A549 (cell line): Measurements from ENCODE around the gene TEX22. TPM values are rescaled to one million over a fixed set of nuclear protein-coding genes. Genes with fewer than 3 reads are reported as not detected.

Experiments used
- ATAC-seq, 2 experiments: fragments of 200-7000 bp in 1 of 2; fragments of >200 bp in 1 of 2; cut with Nextera tagmentation in 1 of 2; cut with Tn5 transposase in 1 of 2; 3 replicates each; pipeline versions ENCODE4 v1.8.0 to v1.9.1; 2018 to 2020; ENCODE audit warnings: mild to moderate bottlenecking in 1 of 2, moderate library complexity in 1 of 2
- CTCF ChIA-PET: fragments of 300-600 bp; sonication (Branson Sonifier 250); formaldehyde crosslinking; extraction: SDS; loops from one replicate; lab custom pipeline; 2021; ENCODE audit warnings: antibody characterized with exemption, inconsistent platforms; lab: Yijun Ruan, JAX
- POLR2A ChIA-PET: fragments of 350-600 bp; formaldehyde crosslinking; extraction: SDS; loops from one replicate; lab custom pipeline; 2021; ENCODE audit warnings: antibody characterized with exemption, inconsistent platforms; lab: Yijun Ruan, JAX
- DNase-seq, 2 experiments: peaks; one replicate each; pipeline versions ENCODE4 v3.0.0 to v3.0.0-alpha.2; 2011 to 2016; ENCODE audit warnings: low read depth in 1 of 2, low spot score in 1 of 2
- FAIRE-seq: peaks from 2 replicates; lab custom pipeline; 2011; peaks lifted over from hg19 to GRCh38; lab: Jason Lieb, UNC
- H3K27ac ChIP-seq, 2 experiments: fragments of >200 bp; sonication (Bioruptor Twin); formaldehyde crosslinking; 3 replicates each; pipeline ENCODE4 v1.5.1; 2016 to 2017
- H3K4me1 ChIP-seq: fragments of >200 bp; sonication (Bioruptor Twin); formaldehyde crosslinking; 3 replicates; pipeline ENCODE4 v1.6.1; 2016
- H3K4me2 ChIP-seq: fragments of >200 bp; sonication (Bioruptor Twin); formaldehyde crosslinking; 3 replicates; pipeline ENCODE4 v1.6.1; 2016
- H3K4me3 ChIP-seq: fragments of >200 bp; sonication (Bioruptor Twin); formaldehyde crosslinking; 3 replicates; pipeline ENCODE4 v1.5.1; 2016
- H3K9me3 ChIP-seq: fragments of >200 bp; sonication (Bioruptor Twin); formaldehyde crosslinking; 3 replicates; pipeline ENCODE4 v1.6.1; 2016
- CBX2 ChIP-seq: fragments of 200-600 bp; sonication (generic); IDR thresholded peaks from 2 replicates; pipeline ENCODE4 v1.6.1; 2016; ENCODE audit warnings: low read depth, mild to moderate bottlenecking, borderline replicate concordance
- CHD2 ChIP-seq: fragments of 150-350 bp; IDR thresholded peaks from 2 replicates; pipeline ENCODE4 v1.6.1; 2014; ENCODE audit warnings: low read length; ENCODE audit not compliant: partially characterized antibody
- CHD4 ChIP-seq: fragments of 200-600 bp; sonication (generic); IDR thresholded peaks from 2 replicates; pipeline ENCODE4 v1.6.1; 2016; ENCODE audit warnings: antibody characterized with exemption, mild to moderate bottlenecking, borderline replicate concordance
- EHF ChIP-seq: fragments of 250-450 bp; sonication (Bioruptor Pico); IDR thresholded peaks from 2 replicates; pipeline ENCODE4 v1.5.0; 2020; ENCODE audit warnings: mild to moderate bottlenecking
- EHMT2 ChIP-seq: fragments of 200-600 bp; sonication (generic); IDR thresholded peaks from 2 replicates; pipeline ENCODE4 v1.6.1; 2016; ENCODE audit warnings: antibody characterized with exemption, low read depth, mild to moderate bottlenecking, moderate library complexity
- FOSB ChIP-seq: fragments of 250-450 bp; sonication (Bioruptor Pico); IDR thresholded peaks from 2 replicates; pipeline ENCODE4 v1.5.0; 2020; ENCODE audit warnings: mild to moderate bottlenecking, moderate library complexity
- JUN ChIP-seq, 2 experiments: fragments of >200 bp; sonication (Bioruptor Twin); formaldehyde crosslinking; IDR thresholded peaks; 2 replicates in 1 of 2; 3 replicates in 1 of 2; pipeline ENCODE4 v1.6.1; 2016 to 2017
- JUNB ChIP-seq: fragments of >200 bp; sonication (Bioruptor Twin); formaldehyde crosslinking; IDR thresholded peaks from 2 replicates; pipeline ENCODE4 v1.6.1; 2016
- KDM1A ChIP-seq: fragments of 200-600 bp; sonication (generic); IDR thresholded peaks from 2 replicates; pipeline ENCODE4 v1.6.1; 2016; ENCODE audit warnings: low read depth, mild to moderate bottlenecking
- MAZ ChIP-seq: fragments of 150-350 bp; IDR thresholded peaks from 2 replicates; pipeline ENCODE4 v1.6.1; 2014; ENCODE audit warnings: antibody characterized with exemption, low read depth, low read length, borderline replicate concordance
- NFE2L2 ChIP-seq: fragments of 150-350 bp; conservative IDR thresholded peaks from 2 replicates; pipeline ENCODE4 v1.6.1; 2014; ENCODE audit warnings: low read length
- NPAS2 ChIP-seq: fragments of 250-450 bp; sonication (Bioruptor Pico); IDR thresholded peaks from 2 replicates; pipeline ENCODE4 v1.8.0; 2022; ENCODE audit warnings: mild to moderate bottlenecking, moderate library complexity, borderline replicate concordance
- POLR2A ChIP-seq: IDR thresholded peaks from 2 replicates; pipeline ENCODE4 v1.6.1; 2012; ENCODE audit warnings: mild to moderate bottlenecking, low read length
- RARB ChIP-seq: fragments of 250-450 bp; sonication (Bioruptor Pico); IDR thresholded peaks from 2 replicates; pipeline ENCODE4 v1.8.0; 2021; ENCODE audit warnings: mild to moderate bottlenecking, moderate library complexity
- RFX5 ChIP-seq: fragments of 450-650 bp; IDR thresholded peaks from 2 replicates; pipeline ENCODE4 v1.7.1; 2014; ENCODE audit warnings: antibody characterized with exemption, mild to moderate bottlenecking, moderate library complexity
- RNF2 ChIP-seq: fragments of 200-600 bp; sonication (generic); IDR thresholded peaks from 2 replicates; pipeline ENCODE4 v1.6.1; 2016; ENCODE audit warnings: low read depth, mild to moderate bottlenecking, antibody characterized with exemption, moderate library complexity, borderline replicate concordance
- ZC3H11A ChIP-seq: fragments of 450-650 bp; IDR thresholded peaks from 2 replicates; pipeline ENCODE4 v1.6.1; 2014; ENCODE audit warnings: antibody characterized with exemption, mild to moderate bottlenecking
- ZFP36 ChIP-seq: fragments of 450-650 bp; IDR thresholded peaks from 2 replicates; pipeline ENCODE4 v1.6.1; 2014; ENCODE audit warnings: borderline replicate concordance; ENCODE audit not compliant: partially characterized antibody
- WGBS: methylation state at CpG from one replicate; pipeline ENCODE4 v1.1.6; 2017; ENCODE audit errors: missing lambda C conversion rate; 5-methylcytosine and 5-hydroxymethylcytosine counted together
- polyA plus RNA-seq, 4 experiments: library from polyadenylated mRNA; depleted of rRNA in 3 of 4; stranded (reverse); fragments of >200 nt; fragmentation: RNase III in 1 of 4; extraction: RNeasy Plus Mini Kit Qiagen cat#74134 plus additional on column Dnase treatment in 1 of 4; gene quantifications; 2 replicates in 3 of 4; 3 replicates in 1 of 4; pipeline ENCODE4 v1.2.3, GENCODE V29; 2011 to 2017
- TF ChIP-seq, protein P1 (sequence below): IDR thresholded peaks from 2 replicates; pipeline ENCODE4 v1.6.1; 2012; ENCODE audit warnings: low read depth, borderline replicate concordance
- TF ChIP-seq, protein P2 (sequence below): IDR thresholded peaks from 2 replicates; pipeline ENCODE4 v1.6.1; 2012
- TF ChIP-seq, protein P3 (sequence below): fragments of 200-600 bp; sonication (generic); IDR thresholded peaks from 2 replicates; pipeline ENCODE4 v1.6.1; 2016; ENCODE audit warnings: antibody characterized with exemption, mild to moderate bottlenecking, moderate library complexity
- TF ChIP-seq, protein P4 (sequence below): fragments of >200 bp; sonication (Bioruptor Twin); formaldehyde crosslinking; IDR thresholded peaks from 3 replicates; pipeline ENCODE4 v1.6.1; 2016
- TF ChIP-seq, protein P5 (sequence below): fragments of 150-350 bp; IDR thresholded peaks from 2 replicates; pipeline ENCODE4 v1.6.1; 2014; ENCODE audit warnings: low read depth, mild to moderate bottlenecking, low read length

TEX22 gene
- polyA plus RNA-seq, 2 of the 4 experiments (the other 2 are of a cell fraction), result 0.06 to 0.23 TPM

DNA sequence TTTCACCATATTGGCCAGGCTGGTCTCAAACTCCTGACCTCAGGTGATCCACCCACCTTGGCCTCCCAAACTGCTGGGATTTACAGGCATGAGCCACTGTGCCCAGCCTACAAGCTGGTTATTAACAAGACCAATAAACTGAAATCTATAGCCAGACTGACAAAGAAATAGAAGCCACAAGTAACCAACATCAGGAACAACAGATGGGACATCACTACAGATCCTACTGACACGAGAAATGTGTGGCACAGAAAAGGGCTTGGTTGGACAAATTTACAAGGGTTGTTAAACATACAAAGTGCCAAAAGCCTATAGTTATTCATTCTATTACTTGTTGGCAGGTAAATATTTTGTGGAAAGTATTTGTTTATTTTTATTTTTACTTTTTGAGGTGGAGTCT lies 32.9 kb downstream of the TEX22 start (continued):
- TF ChIP-seq, protein P1, sequence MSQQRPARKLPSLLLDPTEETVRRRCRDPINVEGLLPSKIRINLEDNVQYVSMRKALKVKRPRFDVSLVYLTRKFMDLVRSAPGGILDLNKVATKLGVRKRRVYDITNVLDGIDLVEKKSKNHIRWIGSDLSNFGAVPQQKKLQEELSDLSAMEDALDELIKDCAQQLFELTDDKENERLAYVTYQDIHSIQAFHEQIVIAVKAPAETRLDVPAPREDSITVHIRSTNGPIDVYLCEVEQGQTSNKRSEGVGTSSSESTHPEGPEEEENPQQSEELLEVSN, result no peak
- no peak for TF ChIP-seq FOSB (CRISPR knock-in tag)
- TF ChIP-seq RNF2, result no peak
- TF ChIP-seq ZC3H11A, result no peak
- no peak for TF ChIP-seq RARB (CRISPR knock-in tag)
- no peak for TF ChIP-seq NPAS2 (CRISPR knock-in tag)
- TF ChIP-seq, protein P2, sequence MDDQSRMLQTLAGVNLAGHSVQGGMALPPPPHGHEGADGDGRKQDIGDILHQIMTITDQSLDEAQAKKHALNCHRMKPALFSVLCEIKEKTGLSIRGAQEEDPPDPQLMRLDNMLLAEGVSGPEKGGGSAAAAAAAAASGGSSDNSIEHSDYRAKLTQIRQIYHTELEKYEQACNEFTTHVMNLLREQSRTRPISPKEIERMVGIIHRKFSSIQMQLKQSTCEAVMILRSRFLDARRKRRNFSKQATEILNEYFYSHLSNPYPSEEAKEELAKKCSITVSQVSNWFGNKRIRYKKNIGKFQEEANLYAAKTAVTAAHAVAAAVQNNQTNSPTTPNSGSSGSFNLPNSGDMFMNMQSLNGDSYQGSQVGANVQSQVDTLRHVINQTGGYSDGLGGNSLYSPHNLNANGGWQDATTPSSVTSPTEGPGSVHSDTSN, result no peak
- TF ChIP-seq EHF (CRISPR knock-in tag), result no peak
- TF ChIP-seq RFX5, result no peak
- no peak for TF ChIP-seq JUN (IDR thresholded peaks at IDR 0.05)
- TF ChIP-seq POLR2A, result no peak

DNA sequence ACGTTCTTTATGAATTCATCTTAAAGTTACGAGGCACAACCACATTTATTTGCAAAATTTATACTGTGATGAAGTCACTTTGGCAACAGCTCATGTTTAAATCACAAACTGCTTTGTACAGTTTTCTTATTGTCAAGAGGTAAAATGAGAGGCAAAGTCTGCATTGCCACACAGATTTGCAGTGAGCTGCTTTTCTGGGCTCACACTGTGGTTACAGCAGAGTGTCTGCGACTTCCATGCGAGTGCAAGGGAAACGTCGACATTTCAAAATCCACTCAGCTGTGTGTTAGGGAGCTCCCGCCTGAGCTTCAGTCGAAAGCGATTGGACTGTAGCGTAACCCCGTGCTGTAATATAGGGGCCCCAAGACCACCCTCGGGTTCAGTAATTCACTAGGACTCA lies 34.3 kb downstream of the TEX22 start:
- H3K9me3 ChIP-seq, result no peaks in the 10 kb centered on the region
- no peak for TF ChIP-seq ZC3H11A
- TF ChIP-seq, protein P3, sequence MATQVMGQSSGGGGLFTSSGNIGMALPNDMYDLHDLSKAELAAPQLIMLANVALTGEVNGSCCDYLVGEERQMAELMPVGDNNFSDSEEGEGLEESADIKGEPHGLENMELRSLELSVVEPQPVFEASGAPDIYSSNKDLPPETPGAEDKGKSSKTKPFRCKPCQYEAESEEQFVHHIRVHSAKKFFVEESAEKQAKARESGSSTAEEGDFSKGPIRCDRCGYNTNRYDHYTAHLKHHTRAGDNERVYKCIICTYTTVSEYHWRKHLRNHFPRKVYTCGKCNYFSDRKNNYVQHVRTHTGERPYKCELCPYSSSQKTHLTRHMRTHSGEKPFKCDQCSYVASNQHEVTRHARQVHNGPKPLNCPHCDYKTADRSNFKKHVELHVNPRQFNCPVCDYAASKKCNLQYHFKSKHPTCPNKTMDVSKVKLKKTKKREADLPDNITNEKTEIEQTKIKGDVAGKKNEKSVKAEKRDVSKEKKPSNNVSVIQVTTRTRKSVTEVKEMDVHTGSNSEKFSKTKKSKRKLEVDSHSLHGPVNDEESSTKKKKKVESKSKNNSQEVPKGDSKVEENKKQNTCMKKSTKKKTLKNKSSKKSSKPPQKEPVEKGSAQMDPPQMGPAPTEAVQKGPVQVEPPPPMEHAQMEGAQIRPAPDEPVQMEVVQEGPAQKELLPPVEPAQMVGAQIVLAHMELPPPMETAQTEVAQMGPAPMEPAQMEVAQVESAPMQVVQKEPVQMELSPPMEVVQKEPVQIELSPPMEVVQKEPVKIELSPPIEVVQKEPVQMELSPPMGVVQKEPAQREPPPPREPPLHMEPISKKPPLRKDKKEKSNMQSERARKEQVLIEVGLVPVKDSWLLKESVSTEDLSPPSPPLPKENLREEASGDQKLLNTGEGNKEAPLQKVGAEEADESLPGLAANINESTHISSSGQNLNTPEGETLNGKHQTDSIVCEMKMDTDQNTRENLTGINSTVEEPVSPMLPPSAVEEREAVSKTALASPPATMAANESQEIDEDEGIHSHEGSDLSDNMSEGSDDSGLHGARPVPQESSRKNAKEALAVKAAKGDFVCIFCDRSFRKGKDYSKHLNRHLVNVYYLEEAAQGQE, result no peak
- TF ChIP-seq, all 56 proteins: peak for 0
- Histone ChIP-seq H3K27ac (no peak overlapping the region), H3K4me2 (no peak overlapping the region), H3K4me3 (no peak overlapping the region), H3K4me1 (peaks cover 23% of the 10 kb centered on the region)
- no peak for ATAC-seq
- 92% methylated on average over 12 of the region's 12 CpGs for WGBS
- FAIRE-seq, result no peak
- POLR2A ChIA-PET, result no interaction called here
- CTCF ChIA-PET, result interaction anchor here (1.5 to 4.3 kb wide), 6 partner anchors 10 to 62 kb away, joined by 3 to 17 read pairs (median 13); no protein-coding TSS in a partner anchor
- no peak for DNase-seq

DNA sequence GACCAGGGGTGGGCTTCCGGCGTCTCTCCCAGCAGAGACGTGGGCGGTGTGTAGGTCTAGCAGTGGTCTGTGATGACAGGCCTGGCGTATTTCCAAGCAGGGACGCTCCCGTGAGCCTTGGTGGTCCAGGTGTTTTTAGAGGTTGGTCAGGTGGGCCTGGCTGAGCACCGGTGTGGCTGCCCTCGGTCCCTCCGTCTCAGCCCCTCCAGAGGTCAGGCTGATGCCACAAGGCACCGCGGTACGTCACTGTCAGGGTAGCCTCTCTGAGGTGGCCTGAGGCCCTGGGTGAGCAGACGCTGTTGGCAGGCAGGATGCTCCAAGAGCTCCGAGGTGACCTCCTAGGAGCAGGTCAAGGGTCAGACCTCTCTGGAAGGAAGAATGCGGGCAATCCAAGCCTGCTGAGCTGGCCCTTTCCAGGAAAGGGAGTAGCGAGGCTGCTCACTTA lies 34.8 kb downstream of the TEX22 start:
- TF ChIP-seq, protein P4, sequence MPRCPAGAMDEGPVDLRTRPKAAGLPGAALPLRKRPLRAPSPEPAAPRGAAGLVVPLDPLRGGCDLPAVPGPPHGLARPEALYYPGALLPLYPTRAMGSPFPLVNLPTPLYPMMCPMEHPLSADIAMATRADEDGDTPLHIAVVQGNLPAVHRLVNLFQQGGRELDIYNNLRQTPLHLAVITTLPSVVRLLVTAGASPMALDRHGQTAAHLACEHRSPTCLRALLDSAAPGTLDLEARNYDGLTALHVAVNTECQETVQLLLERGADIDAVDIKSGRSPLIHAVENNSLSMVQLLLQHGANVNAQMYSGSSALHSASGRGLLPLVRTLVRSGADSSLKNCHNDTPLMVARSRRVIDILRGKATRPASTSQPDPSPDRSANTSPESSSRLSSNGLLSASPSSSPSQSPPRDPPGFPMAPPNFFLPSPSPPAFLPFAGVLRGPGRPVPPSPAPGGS, result no peak
- TF ChIP-seq MAZ, result no peak
- TF ChIP-seq, protein P3, result no peak
- TF ChIP-seq EHMT2, result no peak
- no peak for TF ChIP-seq ZFP36
- no peak for TF ChIP-seq EHF (CRISPR knock-in tag)
- no peak for TF ChIP-seq FOSB (CRISPR knock-in tag)
- TF ChIP-seq, protein P5, sequence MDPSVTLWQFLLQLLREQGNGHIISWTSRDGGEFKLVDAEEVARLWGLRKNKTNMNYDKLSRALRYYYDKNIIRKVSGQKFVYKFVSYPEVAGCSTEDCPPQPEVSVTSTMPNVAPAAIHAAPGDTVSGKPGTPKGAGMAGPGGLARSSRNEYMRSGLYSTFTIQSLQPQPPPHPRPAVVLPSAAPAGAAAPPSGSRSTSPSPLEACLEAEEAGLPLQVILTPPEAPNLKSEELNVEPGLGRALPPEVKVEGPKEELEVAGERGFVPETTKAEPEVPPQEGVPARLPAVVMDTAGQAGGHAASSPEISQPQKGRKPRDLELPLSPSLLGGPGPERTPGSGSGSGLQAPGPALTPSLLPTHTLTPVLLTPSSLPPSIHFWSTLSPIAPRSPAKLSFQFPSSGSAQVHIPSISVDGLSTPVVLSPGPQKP, result no peak
- no peak for TF ChIP-seq CHD2
- no peak for TF ChIP-seq JUNB
- TF ChIP-seq NFE2L2, result no peak
- TF ChIP-seq CBX2, result no peak
- no peak for TF ChIP-seq CHD4
- TF ChIP-seq KDM1A, result no peak
- ATAC-seq, result no peak; a peak in 1 of 6 replicates
- no peaks in the 10 kb centered on the region for H3K9me3 ChIP-seq
- H3K4me1 ChIP-seq, result peaks cover 23% of the 10 kb centered on the region
- DNase-seq, result no peak
- POLR2A ChIA-PET, result no interaction called here
- CTCF ChIA-PET, result interaction anchor here (0.7 to 4.3 kb wide), 8 partner anchors 9 to 64 kb away, joined by 3 to 18 read pairs (median 10); no protein-coding TSS in a partner anchor
- H3K4me3 ChIP-seq, result no peak overlapping the region
- no peak for FAIRE-seq
- no peak overlapping the region for H3K4me2 ChIP-seq
- no peak overlapping the region for H3K27ac ChIP-seq
- 86% methylated on average over 17 of the region's 17 CpGs for WGBS
